IMR-90 (cell line): ENCODE results near the gene PNMA6E. TPM values are rescaled to one million over a fixed set of nuclear protein-coding genes. Genes with fewer than 3 reads are reported as not detected.

Experiments
- ATAC-seq: fragments of 200-7000 bp; cut with Tn5 transposase; 2 replicates; pipeline ENCODE4 v1.9.1; 2020; ENCODE audit warnings: low read depth, mild to moderate bottlenecking, moderate library complexity
- BruUV-seq: library from RNA; stranded (reverse); fragments of 400-500 nt; replicated peaks from 2 replicates; lab custom pipeline; 2021; lab: Mats Ljungman, UMichigan
- CTCF ChIA-PET: fragments of 300-600 bp; formaldehyde crosslinking; extraction: SDS; loops from one replicate; lab custom pipeline; 2021; ENCODE audit warnings: antibody characterized with exemption; lab: Yijun Ruan, JAX
- POLR2A ChIA-PET: fragments of 300-600 bp; sonication (Branson Sonifier 250); formaldehyde crosslinking; loops from one replicate; lab custom pipeline; 2022; ENCODE audit warnings: antibody characterized with exemption; ENCODE audit not compliant: unreplicated experiment; lab: Charles Lee
- DNase-seq: peaks from one replicate; pipeline ENCODE4 v3.0.0; 2013
- H2AFZ ChIP-seq: replicated peaks from 2 replicates; pipeline ENCODE3; 2013; ENCODE audit warnings: low read length, mild to moderate bottlenecking; ENCODE audit not compliant: poor library complexity
- H2AK5ac ChIP-seq: 2 replicates; pipeline ENCODE4 v1.6.1; 2013; ENCODE audit warnings: low read depth, low read length, inconsistent platforms
- H2AK9ac ChIP-seq: replicated peaks from 2 replicates; pipeline ENCODE3; 2013; ENCODE audit warnings: mild to moderate bottlenecking, low read depth, low read length, moderate library complexity; ENCODE audit not compliant: poor library complexity
- H2BK120ac ChIP-seq: 2 replicates; pipeline ENCODE4 v1.6.1; 2013; ENCODE audit warnings: low read depth, low read length, inconsistent platforms
- H2BK15ac ChIP-seq: 3 replicates; pipeline ENCODE4 v1.6.1; 2013; ENCODE audit warnings: low read depth, low read length, inconsistent platforms
- H2BK20ac ChIP-seq: 2 replicates; pipeline ENCODE4 v1.6.1; 2013; ENCODE audit warnings: low read depth, mild to moderate bottlenecking, inconsistent platforms, low read length, moderate library complexity
- H2BK5ac ChIP-seq: 2 replicates; pipeline ENCODE4 v1.6.1; 2013; ENCODE audit warnings: mild to moderate bottlenecking, low read depth, low read length, inconsistent platforms; ENCODE audit not compliant: poor library complexity, severe bottlenecking
- H3K14ac ChIP-seq: replicated peaks from 2 replicates; pipeline ENCODE4 v1.6.1; 2013; ENCODE audit warnings: low read depth, low read length, inconsistent platforms
- H3K18ac ChIP-seq: 2 replicates; pipeline ENCODE4 v1.6.1; 2013; ENCODE audit warnings: low read depth, low read length, control low read depth
- H3K23ac ChIP-seq: 2 replicates; pipeline ENCODE4 v1.6.1; 2013; ENCODE audit warnings: low read depth, low read length, inconsistent platforms
- H3K27ac ChIP-seq: 2 replicates; pipeline ENCODE4 v1.5.1; 2013; ENCODE audit warnings: mild to moderate bottlenecking, control low read depth, low read length; ENCODE audit not compliant: insufficient read depth
- H3K27me3 ChIP-seq: 2 replicates; pipeline ENCODE4 v1.6.1; 2013; ENCODE audit warnings: low read length; ENCODE audit not compliant: control insufficient read depth, insufficient read depth
- H3K36me3 ChIP-seq: 2 replicates; pipeline ENCODE4 v1.6.1; 2013; ENCODE audit warnings: low read length, mixed read lengths; ENCODE audit not compliant: control insufficient read depth, insufficient read depth
- H3K4ac ChIP-seq: 2 replicates; pipeline ENCODE4 v1.6.1; 2013; ENCODE audit warnings: low read depth, low read length, inconsistent platforms
- H3K4me1 ChIP-seq: 2 replicates; pipeline ENCODE4 v1.6.1; 2013; ENCODE audit warnings: low read length, mixed read lengths; ENCODE audit not compliant: control insufficient read depth, insufficient read depth
- H3K4me2 ChIP-seq: 2 replicates; pipeline ENCODE4 v1.6.1; 2013; ENCODE audit warnings: low read depth, mild to moderate bottlenecking, control low read depth, low read length, moderate library complexity
- H3K4me3 ChIP-seq: 2 replicates; pipeline ENCODE4 v1.5.1; 2013; ENCODE audit warnings: low read depth, mild to moderate bottlenecking, control low read depth, low read length, moderate library complexity; ENCODE audit not compliant: insufficient read depth
- H3K56ac ChIP-seq: 2 replicates; pipeline ENCODE4 v1.6.1; 2013; ENCODE audit warnings: low read length, inconsistent platforms; ENCODE audit not compliant: insufficient read depth; ENCODE audit errors: extremely low read depth
- H3K79me1 ChIP-seq, 2 experiments: 2 replicates each; pipeline ENCODE4 v1.6.1; 2013; ENCODE audit warnings: low read length in 2 of 2, inconsistent platforms in 1 of 2, low read depth in 1 of 2
- H3K9ac ChIP-seq: 2 replicates; pipeline ENCODE4 v1.6.1; 2013; ENCODE audit warnings: low read depth, low read length, control low read depth
- H3K9me1 ChIP-seq: 2 replicates; pipeline ENCODE4 v1.6.1; 2013; ENCODE audit warnings: low read length, inconsistent platforms; ENCODE audit not compliant: insufficient read depth
- H3K9me3 ChIP-seq: 2 replicates; pipeline ENCODE4 v1.6.1; 2013; ENCODE audit warnings: low read length; ENCODE audit not compliant: control insufficient read depth, insufficient read depth
- H4K20me1 ChIP-seq: 2 replicates; pipeline ENCODE4 v1.6.1; 2013; ENCODE audit warnings: low read length, inconsistent platforms; ENCODE audit not compliant: insufficient read depth
- H4K5ac ChIP-seq: 2 replicates; pipeline ENCODE4 v1.6.1; 2013; ENCODE audit warnings: mild to moderate bottlenecking, low read depth, low read length, control low read depth
- H4K8ac ChIP-seq, 2 experiments: 2 replicates each; pipeline ENCODE4 v1.6.1; 2013; ENCODE audit warnings: low read depth in 2 of 2, low read length in 2 of 2, control low read depth in 1 of 2, inconsistent platforms in 1 of 2
- H4K91ac ChIP-seq: 2 replicates; pipeline ENCODE4 v1.6.1; 2013; ENCODE audit warnings: low read depth, low read length, inconsistent platforms; ENCODE audit not compliant: insufficient read depth
- BHLHE40 ChIP-seq: fragments of 150-350 bp; IDR thresholded peaks from 2 replicates; pipeline ENCODE4 v1.6.1; 2016; ENCODE audit warnings: mild to moderate bottlenecking, low read depth, low read length
- CHD1 ChIP-seq: IDR thresholded peaks from 2 replicates; pipeline ENCODE4 v1.6.1; 2012; ENCODE audit warnings: low read depth, low read length, improper control_type of control experiment
- FOS ChIP-seq: fragments of 150-350 bp; IDR thresholded peaks from 2 replicates; pipeline ENCODE4 v1.6.1; 2016; ENCODE audit warnings: low read depth, low read length
- MAZ ChIP-seq: IDR thresholded peaks from 2 replicates; pipeline ENCODE4 v1.6.1; 2012; ENCODE audit warnings: low read depth, mild to moderate bottlenecking, low read length, improper control_type of control experiment, moderate library complexity, borderline replicate concordance
- MXI1 ChIP-seq: IDR thresholded peaks from 2 replicates; pipeline ENCODE4 v1.6.1; 2012; ENCODE audit warnings: low read depth, mild to moderate bottlenecking, low read length, moderate library complexity, borderline replicate concordance
- NFE2L2 ChIP-seq: fragments of 150-350 bp; IDR thresholded peaks from 2 replicates; pipeline ENCODE4 v1.6.1; 2016; ENCODE audit warnings: low read depth, mild to moderate bottlenecking, low read length
- RFX5 ChIP-seq: IDR thresholded peaks from 2 replicates; pipeline ENCODE4 v1.8.0; 2012; ENCODE audit warnings: low read depth, mild to moderate bottlenecking, low read length, moderate library complexity
- SMC3 ChIP-seq: fragments of 150-350 bp; IDR thresholded peaks from 2 replicates; pipeline ENCODE4 v1.6.1; 2016; ENCODE audit warnings: low read depth, mild to moderate bottlenecking, antibody characterized with exemption, low read length, moderate library complexity
- WGBS, 2 experiments: methylation state at CpG; one replicate each; pipeline versions ENCODE4 v1.1.5 to v1.1.7; 2013; ENCODE audit warnings: missing lambda C conversion rate in 2 of 2; ENCODE audit not compliant: insufficient read length in 1 of 2; ENCODE audit errors: extremely low coverage in 2 of 2; 5-methylcytosine and 5-hydroxymethylcytosine counted together
- dilution Hi-C: fragments of 300-500 bp; cut with HindIII; formaldehyde crosslinking; loops from one replicate; pipeline ENCODE4 v1.14.3; 2018; ENCODE audit warnings: low sequenced_read_pairs; ENCODE audit not compliant: unreplicated experiment
- in situ Hi-C: fragments of 300-500 bp; cut with MboI; formaldehyde crosslinking; loops from 3 replicates; pipeline ENCODE4 v1.14.3; 2019; ENCODE audit warnings: low sequenced_read_pairs, inconsistent platforms, mixed read lengths
- intact Hi-C: fragments of 100-400 bp; cut with micrococcal nuclease; formaldehyde crosslinking; loops from 2 replicates; pipeline ENCODE4 v1.10.0; 2022
- polyA plus RNA-seq, 3 experiments: library from polyadenylated mRNA; depleted of rRNA; stranded (reverse); fragments of >200 nt; gene quantifications; 2 replicates each; pipeline ENCODE4 v1.2.3, GENCODE V29; 2012; ENCODE audit warnings: low replicate concordance in 1 of 3
- total RNA-seq: library from RNA; depleted of rRNA; stranded (reverse); fragments of >200 nt; gene quantifications from 2 replicates; pipeline ENCODE4 v1.2.3, GENCODE V29; 2012

PNMA6E gene
- total and polyA plus RNA-seq, 2 of the 4 experiments (the other 2 are of a cell fraction): not detected

DNA sequence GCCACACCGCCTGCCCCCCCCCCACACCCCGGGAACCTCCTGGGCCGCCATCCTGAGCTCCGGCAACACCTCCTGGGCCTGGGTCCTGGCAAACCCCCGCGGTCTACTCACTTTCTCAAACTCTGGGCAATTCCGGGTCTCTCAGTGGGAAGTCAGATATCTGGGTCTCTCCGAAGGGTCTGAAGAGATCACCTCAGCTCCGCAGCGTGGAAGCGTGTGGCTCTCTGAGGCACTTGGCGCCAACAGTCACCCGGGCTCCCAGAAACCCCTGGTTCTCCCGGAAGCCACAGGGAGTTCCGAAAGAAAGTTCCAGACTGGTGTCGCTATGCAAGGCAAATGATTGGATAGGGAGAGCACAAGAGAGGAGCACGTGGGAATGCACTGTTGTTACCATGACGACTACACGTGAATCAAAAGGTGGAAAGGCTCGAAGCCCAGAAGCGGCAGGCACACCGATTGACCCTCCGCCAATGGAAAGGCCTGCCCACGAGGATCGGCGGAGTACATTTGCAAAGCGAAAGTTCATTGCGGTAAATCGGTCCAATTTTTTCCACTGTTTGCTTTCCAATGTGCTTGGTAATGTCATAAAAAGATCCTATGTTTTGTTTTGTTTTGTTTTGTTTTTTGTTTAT is at the start of gene PNMA6E (continued):
- no peak for TF ChIP-seq RFX5
- no peak for TF ChIP-seq CHD1

DNA sequence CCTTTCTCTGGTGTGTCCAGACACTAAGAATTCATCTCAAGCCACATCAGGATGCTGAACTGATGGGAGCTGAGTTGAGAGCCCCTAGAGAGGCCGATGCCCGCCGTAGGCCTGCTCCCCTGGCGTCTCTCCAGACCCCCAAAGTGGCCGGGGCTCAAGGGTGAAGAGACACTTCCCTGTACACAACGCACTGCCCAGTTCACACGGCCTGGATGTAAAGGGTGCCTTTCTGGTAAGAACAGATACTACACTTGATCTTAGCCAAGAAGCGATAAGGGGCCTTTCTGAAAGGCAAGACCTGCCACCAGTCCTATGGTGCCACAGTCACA is 49.8 kb upstream of the PNMA6E start:
- Histone ChIP-seq H2BK15ac (no peak overlapping the region), H2AK9ac (no peak overlapping the region), H3K4ac (no peak overlapping the region), H3K14ac (no peak overlapping the region), H3K4me1 (no peaks in the 10 kb centered on the region), H3K4me3 (no peak overlapping the region), H3K18ac (no peak overlapping the region), H3K9ac (no peak overlapping the region), H3K27ac (no peak overlapping the region), H2BK120ac (no peak overlapping the region), H3K79me1 (no peaks in the 10 kb centered on the region), H3K4me2 (no peak overlapping the region), H3K36me3 (0 out of 2 replicates have a peak, but pooled peaks cover 2% of the 10 kb centered on the region), H3K23ac (no peak overlapping the region), H2AFZ (no peak overlapping the region), H3K27me3 (no peaks in the 10 kb centered on the region), H3K9me1 (no peaks in the 10 kb centered on the region), H4K91ac (no peak overlapping the region), H4K20me1 (no peaks in the 10 kb centered on the region; the same call in 1 of the 2 replicates), H2AK5ac (no peak overlapping the region), H2BK5ac (no peak overlapping the region), H3K56ac (no peak overlapping the region), H4K8ac (no peak overlapping the region), H2BK20ac (no peak overlapping the region), H3K9me3 (no peaks in the 10 kb centered on the region; the same call in 1 of the 2 replicates), H4K5ac (no peak overlapping the region)
- ChIA-PET POLR2A (no interaction called here), CTCF (no interaction called here)
- dilution Hi-C loops: no loop called here
- in situ Hi-C loops: loop anchor here (25.0 kb wide), 1 partner anchor 414 kb away; no protein-coding TSS in a partner anchor
- no CpG with 5 or more reads among the region's 8 CpGs for WGBS, 2 experiments
- BruUV-seq: no TSS peak
- ATAC-seq (no peak), DNase-seq (no peak)
- TF ChIP-seq MAZ: no peak
- TF ChIP-seq RFX5: no peak
- no peak for TF ChIP-seq FOS
- no peak for TF ChIP-seq BHLHE40
- no peak for TF ChIP-seq SMC3
- TF ChIP-seq CHD1: no peak
- TF ChIP-seq MXI1: no peak
- TF ChIP-seq NFE2L2: no peak
- intact Hi-C loops: no loop called here
